Liver (tissue), 9 donors: Measurements from ENCODE around the gene NSG1. TPM values are rescaled to one million over a fixed set of nuclear protein-coding genes. Genes with fewer than 3 reads are reported as not detected.

Experiments used
- DNase-seq: peaks from one replicate; pipeline ENCODE4 v3.0.0-alpha.2; 2017; ENCODE audit warnings: low spot score
- H3K27ac ChIP-seq, 2 donors: one replicate each; pipeline ENCODE4 v1.7.0; 2013; ENCODE audit warnings: inconsistent platforms in 2 of 2, low read length in 2 of 2, control low read depth in 1 of 2, low read depth in 1 of 2, mild to moderate bottlenecking in 1 of 2
- H3K27me3 ChIP-seq, 4 donors: one replicate each; pipeline versions ENCODE4 v1.6.1 to v1.7.0; 2013; ENCODE audit warnings: low read length in 3 of 4, inconsistent platforms in 1 of 4, mild to moderate bottlenecking in 1 of 4, moderate library complexity in 1 of 4; ENCODE audit not compliant: control insufficient read depth in 4 of 4, insufficient read depth in 4 of 4
- H3K36me3 ChIP-seq, 4 donors: one replicate each; pipeline versions ENCODE4 v1.6.1 to v1.7.0; 2013; ENCODE audit warnings: low read length in 3 of 4, mild to moderate bottlenecking in 3 of 4, low read depth in 1 of 4, moderate library complexity in 1 of 4; ENCODE audit not compliant: control insufficient read depth in 4 of 4, insufficient read depth in 3 of 4
- H3K4me1 ChIP-seq, 4 donors: one replicate each; pipeline versions ENCODE4 v1.6.1 to v1.7.0; 2013; ENCODE audit warnings: low read length in 3 of 4, mild to moderate bottlenecking in 3 of 4, moderate library complexity in 1 of 4; ENCODE audit not compliant: control insufficient read depth in 4 of 4, insufficient read depth in 4 of 4
- H3K4me3 ChIP-seq, 3 donors: one replicate each; pipeline versions ENCODE4 v1.6.1 to v1.7.0; 2013; ENCODE audit warnings: low read length in 3 of 3, control low read depth in 1 of 3, low read depth in 1 of 3, mild to moderate bottlenecking in 1 of 3
- H3K9ac ChIP-seq, 2 donors: one replicate each; pipeline ENCODE4 v1.7.0; 2013; ENCODE audit warnings: low read length in 2 of 2, mild to moderate bottlenecking in 2 of 2, moderate library complexity in 2 of 2, control low read depth in 1 of 2, low read depth in 1 of 2
- H3K9me3 ChIP-seq, 4 donors: one replicate each; pipeline versions ENCODE4 v1.6.1 to v1.7.0; 2013; ENCODE audit warnings: low read length in 3 of 4; ENCODE audit not compliant: control insufficient read depth in 4 of 4
- EGR1 ChIP-seq, 2 donors: IDR thresholded peaks; 2 replicates each; pipeline ENCODE4 v1.6.1; 2016 to 2018; ENCODE audit warnings: antibody characterized with exemption in 2 of 2, low read depth in 2 of 2
- FOXA2 ChIP-seq: IDR thresholded peaks from 2 replicates; pipeline ENCODE4 v1.6.1; 2016; ENCODE audit warnings: antibody characterized with exemption
- GABPA ChIP-seq, 2 donors: IDR thresholded peaks in 1 of 2; conservative IDR thresholded peaks in 1 of 2; 2 replicates each; pipeline ENCODE4 v1.6.1; 2016; ENCODE audit warnings: antibody characterized with exemption in 2 of 2, mild to moderate bottlenecking in 1 of 2, moderate library complexity in 1 of 2
- HNF4A ChIP-seq, 2 donors: conservative IDR thresholded peaks; 2 replicates each; pipeline ENCODE4 v1.6.1; 2016; ENCODE audit warnings: antibody characterized with exemption in 2 of 2, mild to moderate bottlenecking in 2 of 2
- JUND ChIP-seq, 2 donors: IDR thresholded peaks; 2 replicates each; pipeline ENCODE4 v1.6.1; 2016; ENCODE audit warnings: antibody characterized with exemption in 2 of 2
- NR2F2 ChIP-seq: IDR thresholded peaks from 2 replicates; pipeline ENCODE4 v1.6.1; 2016; ENCODE audit warnings: antibody characterized with exemption
- RAD21 ChIP-seq, 2 donors: IDR thresholded peaks; 2 replicates each; pipeline ENCODE4 v1.6.1; 2016; ENCODE audit warnings: antibody characterized with exemption in 2 of 2, mild to moderate bottlenecking in 2 of 2
- SP1 ChIP-seq: IDR thresholded peaks from 2 replicates; pipeline ENCODE4 v1.6.1; 2018; ENCODE audit warnings: antibody characterized with exemption, mild to moderate bottlenecking
- TAF1 ChIP-seq: conservative IDR thresholded peaks from 2 replicates; pipeline ENCODE4 v1.6.1; 2016; ENCODE audit warnings: antibody characterized with exemption, mild to moderate bottlenecking
- WGBS: extraction: QIAGEN DNeasy Blood & Tissue Kit; methylation state at CpG from one replicate; pipeline ENCODE4 v1.1.7; 2013; 5-methylcytosine and 5-hydroxymethylcytosine counted together
- polyA plus RNA-seq, 2 donors: library from polyadenylated mRNA; stranded (reverse) in 1 of 2; unstranded in 1 of 2; fragments of 200-250 nt in 1 of 2; fragments of >200 nt in 1 of 2; fragmentation: Nextera tagmentation in 1 of 2; extraction: Ambion mirVana in 1 of 2; gene quantifications; one replicate each; pipeline versions ENCODE4 v1.2.1 to v1.2.3, GENCODE V29; 2013 to 2015
- total RNA-seq, 2 donors: library from RNA; depleted of rRNA; stranded (reverse); fragments of >200 nt; gene quantifications; one replicate each; pipeline ENCODE4 v1.2.3, GENCODE V29; 2014
- TF ChIP-seq, protein P1 (sequence below): IDR thresholded peaks from 2 replicates; pipeline ENCODE4 v1.6.1; 2016; ENCODE audit warnings: antibody characterized with exemption
- TF ChIP-seq, protein P2 (sequence below): fragments of 150-350 bp; IDR thresholded peaks from 2 replicates; pipeline ENCODE4 v1.5.1; 2017; ENCODE audit warnings: improper control_type of control experiment, low read depth, low read length; ENCODE audit not compliant: missing input control
- TF ChIP-seq, protein P3 (sequence below): IDR thresholded peaks from 2 replicates; pipeline ENCODE4 v1.6.1; 2016; ENCODE audit warnings: antibody characterized with exemption, mild to moderate bottlenecking
- TF ChIP-seq, protein P4 (sequence below): IDR thresholded peaks from 2 replicates; pipeline ENCODE4 v1.6.1; 2016; ENCODE audit warnings: antibody characterized with exemption
- donor health status: healthy.
- donor health status: healthy.
- donor health status: healthy.
- donor health status: healthy.
- donor health status: healthy.

Gene NSG1
- total and polyA plus RNA-seq, 4 donors = under 0.01 to 0.33 (median 0.13) TPM

DNA sequence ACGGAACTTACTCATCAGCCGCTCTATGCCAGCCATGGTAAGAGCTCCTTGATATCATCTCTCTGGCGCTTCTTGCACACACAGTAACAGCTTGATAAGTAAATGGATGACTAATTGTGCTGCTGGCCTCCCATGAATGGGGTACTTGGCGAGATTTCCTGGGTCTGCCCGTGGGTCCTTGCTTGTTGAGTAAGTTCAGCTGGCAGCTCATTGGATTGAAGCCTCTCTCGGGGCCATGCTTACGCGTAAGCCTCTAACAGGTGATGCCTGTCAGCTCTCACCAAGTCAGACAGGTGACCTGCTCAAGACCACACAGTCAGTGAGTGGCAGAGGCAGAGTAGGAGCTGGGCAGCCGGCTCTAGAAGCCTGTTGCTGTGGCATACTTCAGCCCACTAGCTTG is 7.7 kb downstream of the NSG1 start:
- H3K27me3 ChIP-seq = peaks cover 0 to 3% (median 0%) of the 10 kb centered on the region in 4 donors
- peaks cover 0 to 4% (median 0%) of the 10 kb centered on the region in 4 donors for H3K9me3 ChIP-seq
- H3K4me1 ChIP-seq = no peaks in the 10 kb centered on the region
- H3K27ac ChIP-seq = no peak overlapping the region
- no peak overlapping the region for H3K4me3 ChIP-seq
- 77% methylated on average over 9 of the region's 9 CpGs for WGBS
- no peaks in the 10 kb centered on the region for H3K36me3 ChIP-seq
- no peak overlapping the region for H3K9ac ChIP-seq
- DNase-seq = no peak
- TF ChIP-seq, protein P1, sequence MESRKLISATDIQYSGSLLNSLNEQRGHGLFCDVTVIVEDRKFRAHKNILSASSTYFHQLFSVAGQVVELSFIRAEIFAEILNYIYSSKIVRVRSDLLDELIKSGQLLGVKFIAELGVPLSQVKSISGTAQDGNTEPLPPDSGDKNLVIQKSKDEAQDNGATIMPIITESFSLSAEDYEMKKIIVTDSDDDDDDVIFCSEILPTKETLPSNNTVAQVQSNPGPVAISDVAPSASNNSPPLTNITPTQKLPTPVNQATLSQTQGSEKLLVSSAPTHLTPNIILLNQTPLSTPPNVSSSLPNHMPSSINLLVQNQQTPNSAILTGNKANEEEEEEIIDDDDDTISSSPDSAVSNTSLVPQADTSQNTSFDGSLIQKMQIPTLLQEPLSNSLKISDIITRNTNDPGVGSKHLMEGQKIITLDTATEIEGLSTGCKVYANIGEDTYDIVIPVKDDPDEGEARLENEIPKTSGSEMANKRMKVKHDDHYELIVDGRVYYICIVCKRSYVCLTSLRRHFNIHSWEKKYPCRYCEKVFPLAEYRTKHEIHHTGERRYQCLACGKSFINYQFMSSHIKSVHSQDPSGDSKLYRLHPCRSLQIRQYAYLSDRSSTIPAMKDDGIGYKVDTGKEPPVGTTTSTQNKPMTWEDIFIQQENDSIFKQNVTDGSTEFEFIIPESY = no peak

DNA sequence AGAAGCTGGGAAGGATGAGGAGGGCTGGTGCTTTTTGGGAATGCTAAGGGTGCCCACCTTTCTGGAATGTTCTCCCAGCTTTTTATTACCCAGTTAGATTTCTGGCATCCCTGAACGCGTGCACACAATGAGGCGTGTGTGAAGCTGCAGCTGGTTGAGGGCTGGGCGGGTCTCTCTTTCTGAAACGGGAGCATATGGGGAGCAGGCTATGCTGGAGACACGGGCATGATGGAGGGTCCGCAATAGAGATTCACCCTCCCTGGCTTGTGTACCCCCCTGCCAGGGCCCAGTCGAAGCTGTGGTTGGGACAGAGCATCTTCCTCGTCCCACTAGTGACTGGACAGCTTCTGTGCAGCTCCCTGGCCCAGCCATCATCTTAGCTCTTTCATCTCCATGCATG is 8.5 kb downstream of the NSG1 start:
- no peak overlapping the region for H3K27ac ChIP-seq
- H3K27me3 ChIP-seq = peaks cover 0 to 3% (median 0%) of the 10 kb centered on the region in 4 donors
- TF ChIP-seq, protein P1 = no peak
- no peak for TF ChIP-seq HNF4A (conservative IDR thresholded peaks at IDR 0.05)
- no peak for TF ChIP-seq SP1
- TF ChIP-seq FOXA2 = no peak
- TF ChIP-seq RAD21 (IDR thresholded peaks at IDR 0.05) = no peak
- no peak overlapping the region for H3K9ac ChIP-seq
- no peaks in the 10 kb centered on the region for H3K4me1 ChIP-seq
- peaks cover 0 to 4% (median 0%) of the 10 kb centered on the region in 4 donors for H3K9me3 ChIP-seq
- H3K36me3 ChIP-seq = no peaks in the 10 kb centered on the region
- no peak for DNase-seq
- 71% methylated on average over 9 of the region's 9 CpGs for WGBS
- no peak overlapping the region for H3K4me3 ChIP-seq

DNA sequence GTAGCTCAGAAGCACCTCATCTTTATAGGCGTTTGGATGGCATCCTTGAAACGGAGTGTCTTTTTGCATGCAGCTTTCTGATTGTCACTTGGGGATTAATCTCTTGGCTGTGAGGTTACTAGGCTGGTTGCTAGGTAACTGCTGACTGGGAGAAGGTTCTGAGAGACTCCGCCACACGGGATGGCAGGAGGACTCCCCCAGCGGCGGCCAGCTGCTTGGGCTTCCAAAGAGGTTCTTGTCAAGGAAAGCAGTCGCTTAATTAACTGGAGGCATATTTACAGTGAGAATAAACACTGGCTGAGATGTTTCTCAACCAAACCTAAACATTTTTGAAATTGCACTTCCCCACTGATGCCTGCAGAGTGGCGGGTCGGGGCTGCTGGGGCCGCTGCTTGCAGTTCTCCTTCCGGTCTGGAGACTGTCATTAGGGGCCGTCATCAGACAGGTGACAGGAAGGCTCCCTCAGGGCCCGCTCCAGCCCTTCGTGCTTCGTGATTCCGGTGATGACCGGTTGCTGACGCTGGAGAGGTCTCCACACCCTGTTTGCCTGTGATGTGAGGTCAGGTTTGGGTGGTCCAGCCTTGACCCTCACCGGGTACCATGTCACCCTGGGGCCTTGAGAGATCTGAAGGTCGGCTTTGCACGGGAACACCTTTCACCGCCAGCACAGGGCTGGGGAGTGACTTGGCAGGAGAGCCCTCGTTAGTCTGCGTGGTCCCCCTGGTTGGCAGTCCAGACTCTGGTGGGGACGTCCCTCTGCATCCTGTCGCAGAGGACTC is 9.1 kb downstream of the NSG1 start:
- Histone ChIP-seq H3K9ac (no peak overlapping the region), H3K4me1 (no peaks in the 10 kb centered on the region), H3K27ac (no peak overlapping the region), H3K9me3 (peaks cover 0 to 4% (median 0%) of the 10 kb centered on the region in 4 donors), H3K4me3 (no peak overlapping the region), H3K27me3 (peaks cover 0 to 3% (median 0%) of the 10 kb centered on the region in 4 donors), H3K36me3 (no peaks in the 10 kb centered on the region)
- DNase-seq = no peak
- WGBS = 32% methylated on average over 26 of the region's 26 CpGs
- no peak for TF ChIP-seq SP1
- TF ChIP-seq, protein P2, sequence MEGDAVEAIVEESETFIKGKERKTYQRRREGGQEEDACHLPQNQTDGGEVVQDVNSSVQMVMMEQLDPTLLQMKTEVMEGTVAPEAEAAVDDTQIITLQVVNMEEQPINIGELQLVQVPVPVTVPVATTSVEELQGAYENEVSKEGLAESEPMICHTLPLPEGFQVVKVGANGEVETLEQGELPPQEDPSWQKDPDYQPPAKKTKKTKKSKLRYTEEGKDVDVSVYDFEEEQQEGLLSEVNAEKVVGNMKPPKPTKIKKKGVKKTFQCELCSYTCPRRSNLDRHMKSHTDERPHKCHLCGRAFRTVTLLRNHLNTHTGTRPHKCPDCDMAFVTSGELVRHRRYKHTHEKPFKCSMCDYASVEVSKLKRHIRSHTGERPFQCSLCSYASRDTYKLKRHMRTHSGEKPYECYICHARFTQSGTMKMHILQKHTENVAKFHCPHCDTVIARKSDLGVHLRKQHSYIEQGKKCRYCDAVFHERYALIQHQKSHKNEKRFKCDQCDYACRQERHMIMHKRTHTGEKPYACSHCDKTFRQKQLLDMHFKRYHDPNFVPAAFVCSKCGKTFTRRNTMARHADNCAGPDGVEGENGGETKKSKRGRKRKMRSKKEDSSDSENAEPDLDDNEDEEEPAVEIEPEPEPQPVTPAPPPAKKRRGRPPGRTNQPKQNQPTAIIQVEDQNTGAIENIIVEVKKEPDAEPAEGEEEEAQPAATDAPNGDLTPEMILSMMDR = no peak
- no peak for TF ChIP-seq NR2F2
- TF ChIP-seq JUND (IDR thresholded peaks at IDR 0.05) = no peak
- TF ChIP-seq FOXA2 = no peak
- TF ChIP-seq RAD21 (IDR thresholded peaks at IDR 0.05) = no peak
- no peak for TF ChIP-seq EGR1 (IDR thresholded peaks at IDR 0.05; ENCODE audit: low read depth in 2 of 2)
- TF ChIP-seq, protein P3, sequence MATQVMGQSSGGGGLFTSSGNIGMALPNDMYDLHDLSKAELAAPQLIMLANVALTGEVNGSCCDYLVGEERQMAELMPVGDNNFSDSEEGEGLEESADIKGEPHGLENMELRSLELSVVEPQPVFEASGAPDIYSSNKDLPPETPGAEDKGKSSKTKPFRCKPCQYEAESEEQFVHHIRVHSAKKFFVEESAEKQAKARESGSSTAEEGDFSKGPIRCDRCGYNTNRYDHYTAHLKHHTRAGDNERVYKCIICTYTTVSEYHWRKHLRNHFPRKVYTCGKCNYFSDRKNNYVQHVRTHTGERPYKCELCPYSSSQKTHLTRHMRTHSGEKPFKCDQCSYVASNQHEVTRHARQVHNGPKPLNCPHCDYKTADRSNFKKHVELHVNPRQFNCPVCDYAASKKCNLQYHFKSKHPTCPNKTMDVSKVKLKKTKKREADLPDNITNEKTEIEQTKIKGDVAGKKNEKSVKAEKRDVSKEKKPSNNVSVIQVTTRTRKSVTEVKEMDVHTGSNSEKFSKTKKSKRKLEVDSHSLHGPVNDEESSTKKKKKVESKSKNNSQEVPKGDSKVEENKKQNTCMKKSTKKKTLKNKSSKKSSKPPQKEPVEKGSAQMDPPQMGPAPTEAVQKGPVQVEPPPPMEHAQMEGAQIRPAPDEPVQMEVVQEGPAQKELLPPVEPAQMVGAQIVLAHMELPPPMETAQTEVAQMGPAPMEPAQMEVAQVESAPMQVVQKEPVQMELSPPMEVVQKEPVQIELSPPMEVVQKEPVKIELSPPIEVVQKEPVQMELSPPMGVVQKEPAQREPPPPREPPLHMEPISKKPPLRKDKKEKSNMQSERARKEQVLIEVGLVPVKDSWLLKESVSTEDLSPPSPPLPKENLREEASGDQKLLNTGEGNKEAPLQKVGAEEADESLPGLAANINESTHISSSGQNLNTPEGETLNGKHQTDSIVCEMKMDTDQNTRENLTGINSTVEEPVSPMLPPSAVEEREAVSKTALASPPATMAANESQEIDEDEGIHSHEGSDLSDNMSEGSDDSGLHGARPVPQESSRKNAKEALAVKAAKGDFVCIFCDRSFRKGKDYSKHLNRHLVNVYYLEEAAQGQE = no peak
- TF ChIP-seq, protein P4, sequence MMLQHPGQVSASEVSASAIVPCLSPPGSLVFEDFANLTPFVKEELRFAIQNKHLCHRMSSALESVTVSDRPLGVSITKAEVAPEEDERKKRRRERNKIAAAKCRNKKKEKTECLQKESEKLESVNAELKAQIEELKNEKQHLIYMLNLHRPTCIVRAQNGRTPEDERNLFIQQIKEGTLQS = no peak
- no peak for TF ChIP-seq GABPA (IDR thresholded peaks at IDR 0.05 in 1 of 2, conservative IDR thresholded peaks at IDR 0.05 in 1 of 2)
- TF ChIP-seq, protein P1 = no peak
- TF ChIP-seq TAF1 = no peak
